ENCODE results near the gene WNT16.

GRCh38 chr7:121390109-121390508 lies 61.3 kb downstream of the WNT16 start:
- TF ChIP-seq ISL1 (CRISPR knock-in tag; IDR thresholded peaks at IDR 0.05): no peak
- TF ChIP-seq TOX (CRISPR knock-in tag; IDR thresholded peaks at IDR 0.05; ENCODE audit: borderline replicate concordance): no peak
- TF ChIP-seq POU6F1 (CRISPR knock-in tag; IDR thresholded peaks at IDR 0.05; ENCODE audit: borderline replicate concordance, low read depth): no peak
